Pulmonary artery endothelial cell (primary cell): ENCODE measurements around the gene PRKG1. TPM values are rescaled to one million over a fixed set of nuclear protein-coding genes. Genes with fewer than 3 reads are reported as not detected.

Experiments
- DNase-seq: peaks from one replicate; pipeline ENCODE4 v3.0.0-alpha.2; 2011; ENCODE audit warnings: low read depth, low spot score
- total RNA-seq: library from RNA; depleted of rRNA; stranded (reverse); fragments of >200 nt; gene quantifications from 2 replicates; pipeline ENCODE4 v1.2.3, GENCODE V29; 2014

The PRKG1 gene
- total RNA-seq, 1 donor from 2014 or later, result 1.3 TPM

DNA sequence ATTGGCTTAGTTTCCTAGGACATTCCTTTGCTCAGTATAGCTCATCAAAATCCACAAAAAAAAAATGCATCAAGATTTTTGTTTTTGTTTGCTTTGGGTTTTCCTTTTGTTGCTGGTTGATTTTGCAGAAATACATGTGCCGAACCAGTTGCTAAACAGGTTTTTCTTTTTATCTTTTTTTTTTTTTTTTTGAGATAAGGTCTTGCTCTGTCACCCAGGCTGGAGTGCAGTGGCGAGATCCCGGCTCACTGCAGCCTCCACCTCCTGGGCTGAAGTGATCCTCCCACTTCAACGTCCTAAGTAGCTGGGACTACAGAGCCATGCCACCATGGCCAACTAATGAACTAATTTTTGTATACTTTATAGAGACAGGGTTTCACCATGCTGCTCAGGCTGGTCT lies 616.8 kb downstream of the PRKG1 start:
- no peak for DNase-seq

- DNase-seq, result no peak
Observed at GRCh38 chr10:51694086-51694768, 619.9 kb downstream of the PRKG1 start.

DNA sequence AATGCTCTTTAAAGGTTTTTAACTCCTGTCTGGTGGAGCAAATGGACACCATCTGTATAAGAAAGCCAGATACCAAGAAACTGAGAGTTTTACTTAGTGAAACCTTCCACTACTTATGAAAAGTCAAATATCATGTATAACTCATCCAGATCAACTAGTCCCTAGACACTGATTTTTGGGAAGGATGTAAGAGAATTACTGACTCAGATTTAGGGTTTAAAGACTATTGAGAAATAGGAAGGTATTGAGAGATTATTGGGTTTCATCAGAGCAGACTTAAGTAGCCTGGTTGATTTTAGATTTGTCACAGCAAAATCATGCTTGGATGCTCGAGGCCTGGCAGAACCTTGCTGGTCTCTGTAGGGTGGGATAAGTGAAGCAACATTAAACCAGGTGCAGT lies 622.0 kb downstream of the PRKG1 start:
- no peak for DNase-seq

DNA sequence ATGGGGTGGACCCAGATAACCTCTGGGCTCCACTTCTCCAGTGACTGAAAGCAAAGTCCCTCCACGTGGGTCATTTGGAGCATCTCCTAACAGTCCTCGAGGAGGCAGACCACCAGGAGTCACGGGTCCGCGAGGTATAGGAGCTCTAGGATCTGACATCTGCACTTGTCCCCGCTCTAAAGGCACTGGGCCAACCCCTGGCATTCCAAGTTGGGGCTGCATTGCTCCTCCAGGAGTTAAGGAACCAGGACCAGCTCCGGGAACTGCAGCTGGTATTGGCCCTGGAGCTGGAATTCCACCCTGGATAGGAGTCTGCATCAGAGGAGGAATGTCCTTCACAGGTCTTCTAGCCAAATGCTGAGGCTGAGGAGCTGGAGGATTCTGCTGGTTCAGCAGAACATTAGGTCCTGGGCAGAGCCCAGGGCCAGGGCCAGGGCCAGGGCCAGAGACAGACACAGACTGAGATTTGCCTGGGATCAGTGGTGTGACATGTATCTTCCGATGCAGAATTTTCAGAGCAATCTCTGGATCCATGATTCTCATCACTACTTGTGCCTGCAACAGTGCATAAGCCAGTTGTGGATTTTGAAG lies 624.3 kb downstream of the PRKG1 start:
- no peak for DNase-seq

- DNase-seq, result peak; percentile 1
Observed at GRCh38 chr10:51699145-51699474, 624.8 kb downstream of the PRKG1 start.

DNA sequence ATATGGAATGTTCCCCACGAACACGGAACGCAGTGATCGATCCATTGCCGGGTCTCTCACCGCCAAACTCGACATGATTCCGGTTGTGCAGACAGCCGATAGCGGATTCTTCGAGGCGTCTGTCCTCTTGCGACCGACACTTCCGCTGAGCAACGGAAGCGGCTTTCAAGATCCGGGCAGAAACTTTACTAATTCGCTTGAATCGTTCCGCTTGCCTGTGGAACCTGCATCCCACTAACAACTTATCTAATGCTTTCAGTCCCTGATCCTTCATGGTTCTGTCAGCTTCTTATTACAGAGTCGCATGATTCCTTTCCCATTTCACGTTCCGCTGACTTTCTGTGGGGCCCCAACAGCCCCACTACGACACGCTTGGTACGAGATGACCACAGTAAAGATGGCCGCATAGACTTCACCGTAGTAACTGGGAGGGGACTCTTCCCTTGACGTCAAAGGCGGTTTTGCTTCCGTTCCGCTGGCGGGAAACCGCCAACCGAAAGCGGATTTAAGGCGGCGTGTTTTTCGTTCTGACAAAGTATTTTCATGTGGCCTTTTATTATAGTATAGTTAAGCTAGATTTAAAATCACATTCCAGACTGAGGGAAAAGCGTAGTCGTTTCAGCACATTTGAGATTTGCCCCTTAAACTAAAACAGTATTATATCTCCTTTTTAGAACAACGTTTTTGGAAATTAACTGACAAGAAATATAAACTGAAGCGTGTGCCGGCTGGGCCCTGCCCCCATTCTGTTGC lies 625.4 kb downstream of the PRKG1 start, which contains the start of gene CSTF2T:
Gene CSTF2T (minus strand): TSS at position 121 of the 753 bp plus-strand sequence. CDS start 46 bp downstream, at position 75.
- peak; percentile 78 for DNase-seq

- DNase-seq, result peak; percentile 7
Observed at GRCh38 chr10:51700228-51700817, 626.0 kb downstream of the PRKG1 start.

GRCh38 chr10:51705774-51706173 lies 631.5 kb downstream of the PRKG1 start:
- no peak for DNase-seq

DNA sequence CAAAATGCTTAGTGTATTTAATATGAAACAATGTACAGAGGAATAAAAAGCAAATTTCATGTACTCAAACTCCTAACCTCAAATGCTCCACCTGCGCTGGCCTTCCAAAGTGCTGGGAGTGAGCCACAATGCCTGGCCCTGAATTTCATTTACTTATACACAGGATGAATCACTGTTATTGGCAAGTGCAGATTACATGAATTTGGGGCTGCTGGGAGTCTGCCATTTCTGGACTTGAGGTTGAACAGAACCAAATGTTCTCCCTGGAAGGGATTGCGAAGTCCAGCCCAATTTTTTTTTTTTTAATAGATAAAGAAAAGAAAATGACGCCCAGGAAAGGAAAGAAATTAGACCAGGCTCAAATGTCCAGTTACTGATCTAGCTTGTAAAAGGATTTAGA lies 631.9 kb downstream of the PRKG1 start:
- DNase-seq, result no peak

- DNase-seq, result no peak
Observed at GRCh38 chr10:51707392-51707791, 633.1 kb downstream of the PRKG1 start.

- DNase-seq, result no peak
Observed at GRCh38 chr10:51707821-51708424, 633.6 kb downstream of the PRKG1 start.

- DNase-seq, result no peak
Observed at GRCh38 chr10:51708609-51709008, 634.3 kb downstream of the PRKG1 start.

DNA sequence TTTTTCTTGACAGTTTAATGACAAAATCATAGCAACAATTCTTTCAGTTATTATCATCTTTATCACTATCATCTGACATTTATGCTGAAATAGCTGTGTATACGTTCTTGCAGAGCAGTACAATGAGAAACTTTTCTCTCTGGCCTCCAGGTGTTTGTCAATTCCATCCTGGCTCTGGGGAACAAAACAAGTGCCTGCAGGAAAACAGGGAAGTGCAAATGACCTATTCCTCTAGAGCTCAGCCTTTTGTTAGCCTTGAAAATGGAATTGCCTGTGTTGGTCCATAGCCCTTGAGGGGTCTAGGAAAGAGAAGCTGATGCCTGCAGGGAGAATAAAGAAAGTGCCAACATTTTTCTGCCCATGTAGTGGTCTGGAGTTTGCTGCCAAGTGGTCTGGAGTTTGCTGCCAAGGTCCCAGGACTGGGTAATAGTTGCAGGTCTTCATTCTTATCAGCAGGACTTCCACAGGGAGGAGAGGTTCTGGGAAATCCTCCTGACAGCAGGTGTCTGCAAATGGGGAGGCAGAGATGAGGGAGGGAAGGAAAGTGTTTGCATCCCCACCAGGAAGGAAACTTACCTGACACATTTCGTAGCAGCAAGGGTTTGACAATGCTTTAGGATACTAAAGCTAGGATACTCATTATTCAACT lies 635.2 kb downstream of the PRKG1 start:
- no peak for DNase-seq

DNA sequence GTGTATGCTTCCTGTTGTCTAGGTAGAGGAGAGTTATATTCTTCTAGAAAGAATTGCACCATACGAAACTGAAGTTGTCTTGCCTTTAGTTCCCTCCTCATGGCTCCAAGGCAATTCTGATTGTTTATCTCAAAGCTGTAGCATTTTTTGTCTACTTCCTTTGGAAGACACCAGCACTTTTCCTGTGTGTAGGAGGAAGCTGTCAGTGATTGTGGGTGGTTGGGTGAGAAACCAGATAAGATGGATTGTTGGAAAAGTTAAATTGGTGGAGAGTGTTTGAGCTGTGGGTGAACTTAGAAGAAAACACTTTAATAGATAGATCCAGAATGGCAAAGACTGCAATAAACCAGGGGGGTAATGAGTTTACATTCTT lies 637.2 kb downstream of the PRKG1 start:
- no peak for DNase-seq

DNA sequence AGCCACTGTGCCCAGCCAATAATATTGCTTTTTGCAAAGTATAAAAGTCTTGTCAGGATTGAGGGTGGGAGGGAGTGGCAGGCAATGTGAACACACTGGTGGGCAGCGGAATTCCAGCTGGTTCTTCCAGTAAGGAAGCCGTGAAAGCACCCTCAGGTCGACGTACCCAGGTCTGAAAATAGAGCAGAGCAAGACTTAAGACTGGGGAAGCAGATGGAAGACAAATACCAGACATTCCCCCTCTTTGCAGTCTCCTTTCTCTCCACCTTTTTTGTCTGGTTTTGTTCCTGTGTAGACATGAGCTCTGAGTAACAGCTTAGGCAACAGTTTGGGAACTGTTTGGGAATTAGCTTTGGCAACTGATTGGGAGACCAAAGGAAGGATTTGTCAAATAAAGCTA lies 642.7 kb downstream of the PRKG1 start:
- DNase-seq, result no peak

DNA sequence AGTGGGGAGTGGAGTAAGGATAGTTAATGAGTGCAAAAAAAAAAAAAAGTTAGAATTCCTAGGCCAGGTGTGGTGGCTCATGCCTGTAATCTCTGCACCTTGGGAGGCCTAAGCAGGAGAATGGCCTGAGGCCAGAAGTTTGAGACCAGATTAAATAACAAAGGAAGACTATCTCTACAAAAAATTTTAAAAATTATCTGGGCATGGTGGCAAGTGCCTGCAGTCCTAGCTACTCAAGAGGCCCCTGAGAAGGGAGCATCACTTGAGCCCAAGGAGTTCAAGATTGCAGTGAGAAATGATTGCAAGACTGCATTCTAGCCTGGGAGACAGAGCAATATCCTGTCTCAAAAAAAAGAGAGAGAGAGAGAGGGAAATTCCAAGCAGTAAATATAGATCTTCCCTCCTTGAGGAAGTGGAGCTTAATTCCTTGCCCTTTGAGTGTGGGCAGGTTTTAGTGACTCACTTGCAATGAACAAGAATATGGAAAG lies 644.6 kb downstream of the PRKG1 start:
- no peak for DNase-seq

- no peak for DNase-seq
Observed at GRCh38 chr10:51724038-51724437, 649.8 kb downstream of the PRKG1 start.

GRCh38 chr10:51729822-51730555 lies 655.7 kb downstream of the PRKG1 start:
- DNase-seq, result no peak

- no peak for DNase-seq
Observed at GRCh38 chr10:51733057-51733456, 658.8 kb downstream of the PRKG1 start.

DNA sequence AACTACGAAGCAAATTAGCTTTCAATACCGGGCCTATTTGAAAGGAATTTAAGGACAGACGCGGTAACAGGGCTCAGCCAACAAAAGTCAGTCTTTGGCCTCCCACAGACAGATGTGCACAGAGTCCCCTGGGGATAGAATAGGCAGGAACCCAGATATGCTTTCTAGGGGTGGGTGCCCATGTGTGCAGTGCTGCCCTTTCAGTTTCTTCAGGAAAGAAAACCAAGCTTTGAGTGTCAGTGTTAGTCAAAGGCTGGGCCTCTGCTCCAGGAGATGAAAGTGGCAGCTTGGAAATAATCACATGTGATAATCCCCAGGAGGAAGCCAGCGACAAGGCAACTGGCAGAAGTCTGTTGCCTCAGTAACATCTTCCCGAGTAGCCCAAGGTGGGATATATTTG lies 668.9 kb downstream of the PRKG1 start:
- no peak for DNase-seq
